HT-29 (cell line): ENCODE results near the gene NCK1. TPM values are rescaled to one million over a fixed set of nuclear protein-coding genes. Genes with fewer than 3 reads are reported as not detected.

ENCODE experiments used
- DNase-seq: peaks from one replicate; pipeline ENCODE4 v3.0.0-alpha.2; 2015; ENCODE audit warnings: low spot score
- total RNA-seq: library from RNA; depleted of rRNA; stranded (reverse); fragments of >200 nt; shearing (Covaris generic); gene quantifications from 2 replicates; pipeline ENCODE4 v1.2.3, GENCODE V29; 2014; rRNA removed

The NCK1 gene
- total RNA-seq: 6.3 and 9.5 TPM in 2 replicates

DNA sequence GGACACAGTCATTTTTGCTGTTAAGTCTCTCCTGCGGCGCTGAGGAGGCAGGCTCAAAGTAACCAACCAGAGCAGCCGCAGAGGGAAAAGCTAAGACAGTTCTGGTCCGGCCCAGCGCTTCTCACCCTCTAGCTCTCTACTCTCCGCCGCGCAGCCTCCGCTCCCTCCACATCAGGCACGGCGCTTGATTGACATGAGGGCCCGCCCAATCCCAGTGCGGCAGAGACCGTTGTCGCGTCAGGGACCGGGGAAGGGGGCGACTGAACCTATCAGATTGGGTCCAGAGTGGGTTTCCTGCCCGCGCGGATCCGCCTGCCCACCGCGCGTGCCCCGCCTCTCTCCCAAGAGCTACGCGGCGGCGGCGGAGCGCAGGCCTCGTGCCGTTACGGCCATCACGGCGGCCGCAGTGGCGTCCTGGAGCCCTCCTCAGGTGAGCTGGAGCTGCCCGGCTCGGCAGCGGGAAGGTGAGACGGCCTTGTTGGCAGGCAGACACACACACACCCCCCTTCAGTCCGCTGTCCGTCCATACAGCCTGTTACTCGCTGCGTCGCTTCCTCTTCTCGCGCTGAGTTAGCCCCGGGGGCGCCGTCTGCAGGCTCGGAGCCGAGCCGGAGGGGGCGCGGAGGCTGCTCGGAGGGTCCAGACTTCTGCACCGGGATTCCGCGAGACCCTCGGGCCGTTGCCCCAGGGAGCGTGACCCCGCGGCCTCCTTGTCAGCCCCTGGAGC lies at the start of gene NCK1:
Gene NCK1, plus strand, starts transcription at position 319 of the 727 bp plus-strand sequence. CDS start 65,794 bp downstream, outside the sequence.
- peak; percentile 97 for DNase-seq

DNA sequence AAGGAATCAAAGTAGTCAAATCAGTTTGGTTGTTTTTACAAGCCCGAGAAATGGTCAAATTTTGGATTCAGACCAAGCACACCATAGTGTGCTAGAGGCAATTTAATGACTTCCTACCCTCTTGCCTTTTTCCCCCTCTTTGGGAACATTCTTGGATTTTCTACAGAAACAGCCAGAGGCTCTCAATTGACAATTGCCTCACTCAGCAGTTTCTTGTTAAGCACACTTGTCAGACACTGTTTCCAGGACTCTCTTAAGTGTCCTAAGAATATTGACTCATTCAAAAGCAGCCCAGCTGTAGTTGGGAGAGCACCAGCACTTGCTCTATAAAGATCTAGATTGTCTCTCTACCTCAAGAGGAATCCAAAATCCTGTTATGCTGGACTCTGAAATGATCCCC lies 44.6 kb upstream of the NCK1 start:
- DNase-seq: no peak

DNA sequence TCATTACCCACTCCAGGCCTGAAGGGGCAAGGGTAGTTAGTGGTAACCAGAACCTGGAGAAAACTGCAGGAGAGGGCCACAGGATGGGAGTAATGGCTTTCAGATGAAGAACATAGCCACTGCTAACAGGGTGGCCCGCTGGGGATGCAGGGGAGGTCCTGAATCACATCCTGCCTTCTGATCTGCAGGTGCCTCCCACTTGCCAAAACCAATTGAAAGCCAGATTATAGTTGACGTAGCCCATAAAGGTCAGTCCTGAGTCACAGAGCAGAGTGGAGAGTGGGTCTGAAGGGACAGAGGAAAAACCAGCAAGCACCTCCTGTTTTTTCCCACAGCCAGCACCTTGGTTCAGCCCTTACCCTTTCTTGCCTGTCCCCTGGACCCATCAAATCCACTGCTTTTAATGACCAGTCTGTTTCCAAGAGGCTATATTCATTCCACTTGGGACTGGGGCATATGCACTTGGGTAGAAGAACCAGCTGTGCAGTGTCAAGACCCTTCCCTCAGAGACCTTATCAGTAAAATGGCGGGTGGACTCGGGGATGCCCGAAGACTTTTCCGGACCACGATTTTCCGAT lies 43.7 kb upstream of the NCK1 start:
- peak; percentile 28 for DNase-seq

DNA sequence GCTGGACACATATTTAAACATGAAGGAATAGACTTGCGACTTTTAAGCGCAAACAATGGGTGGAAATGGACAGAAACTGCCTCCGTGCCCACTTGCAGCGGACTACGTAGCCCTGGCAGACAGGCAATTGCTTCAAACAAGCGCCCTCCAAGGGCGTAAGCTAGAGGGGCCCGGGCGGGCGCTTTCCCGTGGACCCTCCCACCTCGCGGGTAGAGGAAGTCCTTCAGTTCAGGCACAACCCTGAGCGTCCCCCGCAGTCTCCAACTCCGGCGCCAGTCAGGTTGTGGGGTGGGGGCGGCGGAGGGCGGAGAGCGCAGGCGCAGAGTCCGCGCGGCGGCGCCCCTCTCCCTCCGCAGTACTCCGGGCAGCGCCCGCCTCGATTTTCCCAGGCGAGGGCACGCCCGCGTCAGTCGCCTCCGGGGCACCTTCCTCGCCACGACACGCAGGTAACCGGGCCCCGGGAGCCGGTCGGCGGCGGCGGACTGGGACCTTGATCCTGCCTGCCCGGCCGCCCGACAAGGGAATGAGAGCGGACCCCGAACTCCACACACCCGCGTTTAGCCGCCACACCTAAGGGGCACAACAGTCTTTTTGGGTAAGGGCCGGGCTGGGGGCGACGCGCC lies 43.1 kb upstream of the NCK1 start, which contains the start of gene SLC35G2:
Gene SLC35G2, plus strand, starts transcription at position 358 of the 623 bp plus-strand sequence. CDS start 35,335 bp downstream, outside the sequence.
- no peak for DNase-seq

DNA sequence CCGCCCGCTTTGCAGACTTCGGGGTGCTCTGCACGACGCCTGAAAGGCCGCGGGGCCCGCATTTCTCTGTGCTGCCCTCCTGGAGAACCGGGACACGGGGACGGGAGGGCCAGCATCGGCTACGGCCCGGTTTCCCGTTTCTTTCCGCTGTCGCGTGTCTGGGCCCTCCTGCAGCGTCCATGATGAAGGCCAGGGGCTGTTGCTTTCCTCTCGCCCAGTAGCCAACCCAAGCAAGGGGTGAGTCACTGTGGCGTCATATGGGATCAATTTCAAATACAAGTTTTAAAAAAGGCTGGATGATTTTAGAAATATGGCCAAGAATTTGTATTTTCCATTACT lies 42.6 kb upstream of the NCK1 start:
- DNase-seq: no peak

DNA sequence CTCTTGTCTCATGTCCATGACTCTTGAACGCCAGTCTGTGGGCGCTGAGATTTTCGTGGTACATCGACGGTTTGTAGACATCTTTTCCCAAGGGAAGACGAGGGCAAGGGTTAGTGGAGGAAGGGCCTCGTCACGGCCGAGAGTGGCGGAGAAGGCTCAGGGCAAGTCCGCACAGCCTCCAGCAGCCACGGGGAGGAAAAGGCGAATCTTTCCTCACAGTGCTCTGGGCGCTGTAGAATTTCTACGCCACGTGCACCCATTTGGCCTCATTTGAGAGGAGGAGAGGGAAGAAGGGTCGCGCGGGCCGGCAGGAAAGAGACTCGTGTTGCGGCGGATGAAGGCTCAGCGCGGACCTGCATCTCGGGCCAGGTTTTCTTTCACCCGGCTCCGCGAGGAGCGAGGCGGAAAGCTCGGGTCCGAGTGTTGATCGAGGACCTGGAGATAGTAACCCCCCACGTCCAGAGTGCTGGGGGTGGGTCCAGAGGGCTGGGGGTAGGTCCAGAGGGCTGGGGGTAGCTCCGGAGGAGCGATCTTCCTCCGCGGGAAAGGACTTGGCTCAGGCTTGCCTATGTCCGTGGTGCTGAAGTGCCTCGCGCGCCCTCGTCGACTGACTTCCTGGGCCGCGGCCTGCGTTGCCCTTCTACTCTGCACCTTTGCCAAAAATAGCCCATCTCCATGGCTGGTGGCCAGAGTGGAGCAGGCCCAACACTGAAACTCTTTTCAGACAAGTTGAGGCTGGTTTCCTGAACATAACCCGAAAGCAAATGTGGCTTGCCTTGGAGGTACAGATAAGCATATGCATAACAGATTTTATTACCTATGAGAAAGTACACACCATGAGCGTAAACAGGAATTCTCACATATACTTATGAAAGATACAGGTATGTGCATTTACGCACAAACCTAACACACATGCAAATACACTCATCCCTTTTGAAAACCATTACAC lies 42.0 kb upstream of the NCK1 start:
- no peak for DNase-seq

DNA sequence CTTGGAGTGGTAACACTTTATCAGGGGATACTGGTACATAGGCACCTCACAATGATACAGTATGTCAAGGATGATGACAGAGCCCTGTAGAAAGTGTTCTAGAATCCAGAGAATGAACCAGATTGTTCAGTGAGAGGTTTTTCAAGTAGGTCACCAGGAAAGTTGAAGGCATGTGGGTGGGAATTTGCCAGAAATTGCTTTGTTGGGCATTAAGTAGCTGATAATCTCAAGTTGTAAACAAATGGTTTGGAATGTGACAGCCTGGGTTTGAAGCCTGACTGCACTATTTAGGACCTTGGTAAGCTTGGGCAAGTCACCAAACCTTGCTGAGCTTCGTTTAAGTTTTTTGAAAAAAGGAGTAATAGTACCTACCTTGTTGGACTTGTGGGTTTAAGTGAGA lies 30.5 kb upstream of the NCK1 start:
- DNase-seq: no peak

DNA sequence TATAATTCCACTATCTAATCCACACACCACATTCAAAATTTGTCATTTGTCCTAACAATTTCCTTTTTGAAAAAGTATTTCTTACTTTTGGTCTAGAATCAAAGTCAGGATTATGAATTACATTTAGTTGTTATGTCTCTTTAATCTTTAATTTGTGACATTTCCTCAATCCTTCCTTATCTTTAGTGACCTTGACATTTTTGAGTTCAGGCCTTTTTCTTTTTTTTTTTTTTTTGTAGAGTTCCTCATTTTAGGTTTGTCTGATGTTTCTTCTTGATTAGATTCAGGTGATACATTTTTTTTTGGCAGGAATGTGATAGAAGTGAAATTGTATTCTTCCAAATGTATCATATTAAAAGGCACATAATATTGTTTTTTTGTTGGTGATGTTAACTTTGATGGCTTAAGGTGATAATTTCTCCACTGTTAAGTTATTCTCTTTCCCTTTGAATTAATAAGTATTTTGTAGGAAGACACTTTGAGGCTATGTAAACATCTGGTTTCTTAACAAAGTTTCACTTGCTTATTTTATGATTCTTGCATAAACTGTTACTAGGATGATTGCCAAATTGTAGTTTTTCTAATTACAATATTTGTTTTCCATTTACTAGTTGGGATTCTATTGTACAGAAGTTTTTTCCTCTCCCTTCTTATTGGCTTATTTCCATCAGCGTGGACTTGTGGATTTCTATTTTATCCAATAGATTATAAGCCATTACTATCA lies 26.8 kb upstream of the NCK1 start:
- DNase-seq: no peak

DNA sequence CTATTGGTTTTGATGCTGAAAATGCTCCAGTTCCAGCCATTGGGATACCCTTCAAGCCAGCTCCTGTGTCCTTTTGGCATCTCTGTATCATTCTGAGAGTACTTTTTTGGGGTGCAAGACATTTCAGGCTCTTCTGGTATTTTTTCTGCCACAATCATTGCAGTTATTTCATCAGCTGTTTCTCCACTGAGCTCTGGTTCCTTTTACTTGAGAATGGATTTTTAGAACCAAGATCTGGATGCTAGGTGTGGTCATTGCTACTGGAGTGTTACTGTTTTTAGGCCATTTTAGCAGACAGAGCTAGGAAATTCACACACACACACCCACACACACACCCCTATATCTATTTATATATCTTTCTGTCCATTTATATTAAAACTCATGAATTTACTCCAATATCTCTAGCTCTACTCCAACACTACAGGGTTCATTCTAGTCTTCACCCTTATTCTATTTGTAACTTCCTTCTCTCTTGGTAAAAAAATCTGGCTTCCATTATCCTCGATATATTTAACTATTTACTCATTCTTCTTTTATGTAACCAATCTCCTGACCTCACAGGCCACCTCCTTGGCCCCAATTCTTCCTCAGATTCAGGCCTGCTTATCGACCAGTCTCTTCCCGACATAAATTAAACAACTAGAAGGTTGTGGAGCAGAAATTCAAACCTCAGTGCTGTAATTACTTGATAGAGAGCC lies 26.0 kb upstream of the NCK1 start:
- no peak for DNase-seq

DNA sequence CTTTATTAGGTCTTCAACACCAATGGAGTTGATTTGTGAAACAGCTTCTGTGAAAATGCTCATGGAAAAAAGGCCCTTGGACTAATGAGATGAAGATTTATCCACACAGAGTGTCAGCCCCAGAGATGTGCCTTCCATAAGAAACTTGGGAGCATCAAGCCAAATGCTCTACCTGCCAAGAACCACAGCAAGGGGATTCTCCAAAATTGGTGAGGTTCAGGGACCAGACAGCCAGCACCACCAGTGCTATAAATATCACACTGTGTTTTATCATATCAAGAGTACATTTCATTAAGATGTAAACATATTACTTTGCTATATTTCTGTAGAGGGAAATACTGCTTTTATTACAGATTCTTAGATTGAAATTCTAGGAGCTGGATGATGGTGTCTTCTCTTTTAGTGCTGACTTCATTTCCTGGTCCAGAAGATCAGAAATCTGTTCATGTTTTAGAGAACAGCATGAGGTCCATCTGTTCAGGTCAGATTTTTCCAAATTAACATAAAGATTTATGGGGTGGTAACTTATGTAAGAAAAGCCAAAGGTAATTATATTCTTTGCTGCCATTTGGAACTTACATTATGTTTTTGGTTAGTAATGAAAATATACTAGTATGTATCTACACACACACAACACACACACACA lies 25.4 kb upstream of the NCK1 start:
- no peak for DNase-seq

DNA sequence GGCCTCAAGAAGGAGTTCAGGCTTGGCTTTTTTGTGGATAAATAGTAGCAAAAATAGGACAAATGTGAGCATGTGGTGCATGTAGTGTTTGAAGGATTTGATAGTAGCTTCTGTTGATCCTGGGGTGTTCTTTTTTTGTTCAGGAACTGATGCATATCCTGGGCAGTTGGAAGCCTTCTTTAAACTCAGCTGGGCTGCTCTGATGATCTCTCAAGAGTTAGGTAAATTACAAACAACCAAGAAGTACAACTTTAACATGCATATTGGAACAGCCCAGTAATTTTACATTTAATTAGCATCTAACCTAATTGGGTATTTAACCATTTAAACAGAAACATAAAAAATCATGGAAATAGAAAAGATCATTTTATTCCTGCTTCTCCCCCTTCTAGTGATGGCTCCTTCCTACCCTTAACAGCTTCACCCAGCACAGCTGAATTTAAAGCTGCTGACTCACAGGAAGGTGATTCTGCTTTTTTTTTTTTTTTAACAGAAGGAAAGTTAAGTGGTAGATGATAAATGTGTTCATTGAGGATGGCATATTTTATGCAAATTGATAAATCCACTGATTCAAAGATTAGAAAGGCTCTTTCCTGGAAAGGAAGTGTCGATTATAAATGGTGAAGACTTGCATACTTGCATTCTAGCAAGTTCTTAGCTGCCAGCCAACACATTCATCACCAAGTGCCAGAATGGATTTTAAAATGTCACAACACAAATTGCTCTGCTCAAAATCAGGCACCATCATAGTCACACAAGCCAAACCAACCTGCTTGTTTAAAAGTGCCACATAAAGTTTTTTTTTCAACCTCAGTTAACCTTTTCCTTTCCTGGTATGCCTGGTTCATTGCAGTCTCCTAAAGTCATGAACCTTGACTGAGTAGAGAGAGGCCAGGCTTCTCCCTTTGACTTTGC lies 23.1 kb upstream of the NCK1 start:
- DNase-seq: no peak

DNA sequence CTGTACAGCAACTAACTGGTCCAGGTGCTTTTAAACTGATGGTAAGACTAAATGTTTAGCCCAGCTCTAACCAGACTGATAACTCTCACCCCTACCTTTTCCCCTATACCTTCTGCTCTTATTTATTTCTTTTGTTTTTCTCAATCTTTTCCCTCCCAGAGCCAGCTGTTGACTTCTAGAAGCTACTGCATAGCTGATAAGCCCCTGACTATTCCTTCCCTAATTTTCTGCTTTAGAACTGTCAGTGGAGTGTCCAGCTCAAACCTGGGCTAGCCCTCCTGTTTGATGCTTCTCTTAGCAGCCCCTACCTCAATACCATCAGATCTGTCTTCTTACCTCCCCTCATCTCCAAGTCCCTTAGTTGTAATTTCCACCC lies 22.5 kb upstream of the NCK1 start:
- DNase-seq: no peak

DNA sequence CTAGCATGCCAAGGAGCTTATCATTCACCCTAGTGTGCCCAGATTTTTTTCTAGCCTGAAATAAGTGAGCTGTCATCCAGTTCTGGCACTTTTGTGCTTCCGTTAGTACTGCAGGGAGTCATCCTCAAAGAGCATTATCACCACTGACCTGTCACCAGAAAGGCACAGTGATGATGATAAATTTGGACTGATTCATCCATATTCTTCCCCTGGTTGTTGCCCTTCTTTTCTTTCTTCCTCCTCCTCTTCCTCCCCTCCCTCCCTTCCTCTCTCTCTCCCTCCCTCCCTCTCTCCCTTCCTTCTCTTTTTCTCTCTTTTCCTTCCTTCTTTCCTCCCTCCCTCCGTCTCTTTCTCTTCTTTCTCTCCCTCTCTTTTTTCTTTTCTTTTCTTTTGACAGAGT lies 21.8 kb upstream of the NCK1 start:
- no peak for DNase-seq

DNA sequence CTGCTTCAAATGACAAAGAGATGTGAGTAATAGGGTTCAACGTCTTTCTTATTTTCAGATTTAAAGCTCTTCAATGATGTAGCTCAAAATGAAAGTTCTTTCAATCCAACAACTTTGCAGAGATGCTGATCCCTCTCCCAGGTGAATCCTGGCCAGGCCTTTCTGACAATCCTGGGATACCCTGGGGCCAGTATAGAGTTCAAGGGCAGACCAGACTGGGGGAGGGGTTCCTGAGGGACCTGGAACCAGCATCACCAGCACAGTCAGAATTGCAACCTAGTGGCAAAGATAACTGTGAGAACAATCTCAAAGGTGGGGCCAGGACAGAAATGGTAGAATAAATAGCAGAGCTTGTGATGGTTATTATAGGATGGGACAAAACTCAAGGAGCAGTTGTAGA lies 19.7 kb upstream of the NCK1 start:
- no peak for DNase-seq

DNA sequence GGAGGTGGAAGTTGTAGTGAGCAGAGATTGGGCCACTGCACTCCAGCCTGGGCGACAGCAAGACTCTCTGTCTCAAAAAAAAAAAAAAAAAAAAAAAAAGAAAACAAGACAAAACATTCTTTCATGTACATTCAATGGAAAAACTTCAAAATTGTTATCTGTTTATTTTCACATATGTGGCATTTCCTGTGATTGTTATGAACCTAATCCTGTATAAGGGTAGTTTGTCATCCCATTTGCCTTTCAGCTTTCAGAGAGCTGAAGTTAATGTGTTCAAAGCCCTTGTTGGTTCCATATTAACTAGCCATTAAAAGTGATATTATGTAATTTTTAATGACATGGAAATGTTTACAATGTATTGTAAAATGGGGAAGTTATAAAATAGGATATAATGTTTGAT lies 17.3 kb upstream of the NCK1 start:
- DNase-seq: no peak

DNA sequence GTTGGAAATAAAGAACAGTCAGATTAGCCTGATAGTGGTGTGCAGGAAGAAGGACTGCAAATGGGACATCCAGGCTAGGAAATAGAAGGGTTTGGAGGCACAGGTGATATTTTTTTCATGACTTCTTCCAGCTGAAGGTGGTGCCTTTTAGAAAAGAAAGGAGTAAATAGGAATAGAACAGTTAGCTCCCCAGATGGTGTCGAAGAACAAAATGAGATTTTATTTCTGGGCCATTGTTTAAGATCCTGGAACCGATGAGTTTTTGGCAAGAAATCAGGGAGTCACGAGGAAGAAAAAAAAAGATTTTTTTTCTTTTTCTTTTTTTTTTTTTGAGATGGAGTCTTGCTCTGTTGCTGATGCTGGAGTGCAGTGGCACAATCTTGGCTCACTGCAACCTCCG lies 9.8 kb upstream of the NCK1 start:
- DNase-seq: no peak

DNA sequence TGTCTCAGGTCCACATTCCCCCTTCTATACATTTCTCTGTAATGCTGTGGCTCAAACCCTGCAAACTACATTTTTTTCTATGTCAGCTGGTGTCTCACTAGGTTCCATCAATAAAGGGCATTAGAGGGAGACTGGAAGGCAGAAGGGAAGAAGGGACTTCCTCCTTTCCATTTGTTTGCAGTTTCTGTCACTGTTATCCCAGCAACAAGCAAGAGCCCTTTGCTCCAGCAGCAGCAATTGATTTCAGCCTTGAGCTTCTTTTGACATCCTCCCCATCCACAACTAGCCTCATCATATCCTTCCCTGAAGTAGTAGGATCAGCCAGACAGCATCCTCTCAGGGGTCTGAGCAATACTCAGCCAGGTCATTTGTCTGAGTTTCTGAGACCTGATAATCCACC lies 5.3 kb upstream of the NCK1 start:
- DNase-seq: no peak

DNA sequence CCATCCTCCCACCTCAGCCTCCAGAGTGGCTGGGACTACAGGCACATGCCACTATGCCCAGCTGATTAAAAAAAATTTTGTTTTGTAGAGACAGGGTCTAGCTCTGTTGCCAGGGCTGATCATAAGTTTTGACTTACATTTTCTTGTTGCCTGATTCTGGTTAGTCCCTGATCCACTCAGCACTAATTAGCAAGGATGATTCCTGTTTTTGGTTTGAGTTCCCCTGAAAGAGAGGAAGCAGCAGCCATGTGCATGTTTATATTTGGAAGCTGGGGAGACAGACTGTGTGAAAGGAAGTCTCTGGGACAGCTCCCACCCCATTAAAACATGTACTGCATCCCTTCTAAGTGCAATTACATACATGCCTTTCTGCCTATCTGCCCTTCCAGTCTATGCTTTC lies 3.6 kb upstream of the NCK1 start:
- no peak for DNase-seq

DNA sequence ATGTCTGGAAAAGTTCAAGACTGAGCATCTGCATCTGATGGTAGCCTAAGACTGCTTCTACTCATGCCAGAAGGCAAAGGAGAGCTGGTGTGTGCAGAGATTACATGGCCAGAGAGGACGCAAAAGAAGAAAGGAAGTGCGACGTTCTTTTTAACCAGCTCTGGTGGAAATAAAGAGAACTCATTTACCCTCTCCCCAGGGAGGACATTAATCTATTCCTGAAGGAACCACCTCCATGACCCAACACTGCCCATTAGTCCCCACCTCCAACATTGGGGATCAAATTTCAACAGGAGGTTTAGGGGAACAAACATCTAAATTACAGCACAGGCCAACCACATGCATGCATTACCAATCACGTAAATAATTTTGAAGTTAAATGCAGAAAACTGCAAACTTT lies 1.5 kb upstream of the NCK1 start:
- no peak for DNase-seq
